Activated T-cell treated with anti-CD3 and anti-CD28 coated beads for 4 hours (primary cell): ENCODE data around the gene ERVH48-1.
A peak's percentile ranks its signal among the peaks of the same experiment; 100 is the strongest.
"Not testable (repeated sequence)": the region's sequence is repeated elsewhere in the genome, so short reads cannot be mapped to it uniquely, and the experiment has no call there.

ENCODE experiments used
- DNase-seq: peaks from one replicate; pipeline ENCODE4 v3.0.0-alpha.2; 2020

Gene ERVH48-1

GRCh38 chr21:42903817-42904216 is 21.6 kb downstream of the ERVH48-1 start:
- DNase-seq, result no peak

GRCh38 chr21:42900446-42900845 is 25.0 kb downstream of the ERVH48-1 start:
- no peak for DNase-seq

GRCh38 chr21:42892931-42893755 is 32.3 kb downstream of the ERVH48-1 start, which contains the start of gene NDUFV3:
TSS of gene NDUFV3 (plus strand) at chr21:42893309. CDS start at chr21:42893334, 25 bp downstream.
- peak; percentile 99 for DNase-seq

- no peak for DNase-seq
Observed at GRCh38 chr21:42892582-42892930, 32.9 kb downstream of the ERVH48-1 start.

- no peak for DNase-seq
Observed at GRCh38 chr21:42887326-42887725, 38.1 kb downstream of the ERVH48-1 start.

- DNase-seq, result no peak
Observed at GRCh38 chr21:42883921-42884320, 41.5 kb downstream of the ERVH48-1 start.

GRCh38 chr21:42880352-42880751 is 45.1 kb downstream of the ERVH48-1 start:
- DNase-seq, result no peak

GRCh38 chr21:42878993-42879787 is 46.2 kb downstream of the ERVH48-1 start, which contains the start of gene WDR4:
TSS of gene WDR4 (minus strand) at chr21:42879539. CDS start at chr21:42879495, 44 bp downstream.
- DNase-seq, result peak; percentile 99

GRCh38 chr21:42878678-42878992 is 46.8 kb downstream of the ERVH48-1 start:
- no peak for DNase-seq

GRCh38 chr21:42875811-42876210 is 49.6 kb downstream of the ERVH48-1 start:
- not testable (repeated sequence) for DNase-seq

- no peak for DNase-seq
Observed at GRCh38 chr21:42873096-42873495, 52.3 kb downstream of the ERVH48-1 start.

GRCh38 chr21:42868196-42868595 is 57.2 kb downstream of the ERVH48-1 start:
- no peak for DNase-seq
